Measurements from ENCODE around the gene RGS12.

Gene RGS12

DNA sequence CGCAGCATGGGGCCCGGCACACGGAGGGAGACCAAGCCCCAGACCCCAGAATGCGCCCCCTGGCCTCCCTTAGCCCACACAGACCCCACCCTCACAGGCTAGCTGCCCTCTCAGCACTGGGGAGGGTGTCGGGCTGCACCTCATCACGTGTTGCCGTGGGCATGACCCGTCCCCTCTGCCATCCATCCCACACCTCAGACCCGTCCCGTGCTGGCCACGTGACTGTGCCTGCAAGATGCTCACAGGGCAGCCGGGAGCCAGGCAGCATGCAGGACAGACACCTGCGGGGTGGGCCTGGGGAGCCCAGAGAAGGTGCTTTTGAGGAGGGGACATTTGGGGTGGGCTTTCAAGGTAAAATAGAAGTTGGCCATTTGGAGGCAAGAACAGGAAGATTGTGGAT lies 39.0 kb upstream of the RGS12 start:
- intact Hi-C loops (cut with DNase I; ENCODE audit: low total_unique reads): no loop called here

DNA sequence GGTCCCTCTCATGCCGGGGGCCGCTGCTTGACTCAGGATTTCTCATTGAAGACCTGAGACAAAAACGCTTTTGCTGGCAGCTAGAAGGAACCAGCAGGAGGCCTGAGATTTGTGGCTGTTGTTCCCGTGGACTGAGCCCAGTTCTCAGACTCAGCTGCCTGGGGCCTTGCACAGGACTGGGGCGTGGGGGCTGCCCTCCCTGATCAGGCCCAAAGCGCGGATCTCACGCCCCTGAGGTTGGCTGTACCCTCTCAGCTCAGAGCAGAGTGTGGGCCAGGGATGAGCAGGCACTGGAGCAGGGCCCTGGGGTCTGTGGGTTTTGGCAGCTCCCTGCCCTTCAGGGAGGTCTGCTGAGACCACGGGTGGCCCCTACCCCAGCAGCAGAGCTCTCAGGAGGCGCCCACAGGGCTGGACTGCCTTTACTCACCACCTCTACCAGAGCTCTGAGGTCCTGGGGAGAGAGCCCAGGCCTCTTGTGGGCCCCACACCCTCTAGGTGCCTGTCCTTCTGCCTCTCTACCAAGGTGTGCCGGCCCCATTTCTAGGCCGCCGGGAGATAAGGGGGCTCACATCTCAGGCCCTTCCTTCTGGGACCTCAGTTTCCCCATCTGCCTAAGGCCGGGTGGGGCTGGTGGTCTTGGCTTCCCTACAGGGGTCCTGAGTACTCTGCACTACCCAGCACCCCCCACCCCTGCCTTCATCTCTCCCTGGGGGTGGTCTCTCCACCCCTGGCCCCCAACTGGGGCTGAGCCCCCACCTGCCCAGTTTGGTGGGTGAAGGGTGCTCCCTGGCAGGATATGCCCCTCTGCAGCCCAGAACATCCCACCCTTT lies 38.3 kb upstream of the RGS12 start:
- Histone ChIP-seq H3K27ac (no peak overlapping the region), H3K9me3 (no peaks in the 10 kb centered on the region), H3K36me3 (peaks cover 0 to 19% (median 0%) of the 10 kb centered on the region in 3 donors), H3K4me3 (no peak overlapping the region), H3K4me1 (no peaks in the 10 kb centered on the region), H3K27me3 (no peaks in the 10 kb centered on the region)
- DNase-seq: no peak
- TF ChIP-seq, protein P1, sequence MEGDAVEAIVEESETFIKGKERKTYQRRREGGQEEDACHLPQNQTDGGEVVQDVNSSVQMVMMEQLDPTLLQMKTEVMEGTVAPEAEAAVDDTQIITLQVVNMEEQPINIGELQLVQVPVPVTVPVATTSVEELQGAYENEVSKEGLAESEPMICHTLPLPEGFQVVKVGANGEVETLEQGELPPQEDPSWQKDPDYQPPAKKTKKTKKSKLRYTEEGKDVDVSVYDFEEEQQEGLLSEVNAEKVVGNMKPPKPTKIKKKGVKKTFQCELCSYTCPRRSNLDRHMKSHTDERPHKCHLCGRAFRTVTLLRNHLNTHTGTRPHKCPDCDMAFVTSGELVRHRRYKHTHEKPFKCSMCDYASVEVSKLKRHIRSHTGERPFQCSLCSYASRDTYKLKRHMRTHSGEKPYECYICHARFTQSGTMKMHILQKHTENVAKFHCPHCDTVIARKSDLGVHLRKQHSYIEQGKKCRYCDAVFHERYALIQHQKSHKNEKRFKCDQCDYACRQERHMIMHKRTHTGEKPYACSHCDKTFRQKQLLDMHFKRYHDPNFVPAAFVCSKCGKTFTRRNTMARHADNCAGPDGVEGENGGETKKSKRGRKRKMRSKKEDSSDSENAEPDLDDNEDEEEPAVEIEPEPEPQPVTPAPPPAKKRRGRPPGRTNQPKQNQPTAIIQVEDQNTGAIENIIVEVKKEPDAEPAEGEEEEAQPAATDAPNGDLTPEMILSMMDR (IDR thresholded peaks at IDR 0.05): no peak
- intact Hi-C loops (cut with DNase I; ENCODE audit: low total_unique reads): no loop called here

More for the DNA sequence above, 39.0 kb upstream of the RGS12 start:
- TF ChIP-seq, protein P1 (IDR thresholded peaks at IDR 0.05): no peak
- peak in 1 of 2 donors; percentile 53 for DNase-seq
- Histone ChIP-seq H3K4me3 (no peak overlapping the region), H3K4me1 (no peaks in the 10 kb centered on the region), H3K9me3 (no peaks in the 10 kb centered on the region), H3K27ac (no peak overlapping the region), H3K36me3 (peaks cover 0 to 19% (median 0%) of the 10 kb centered on the region in 3 donors), H3K27me3 (no peaks in the 10 kb centered on the region)

DNA sequence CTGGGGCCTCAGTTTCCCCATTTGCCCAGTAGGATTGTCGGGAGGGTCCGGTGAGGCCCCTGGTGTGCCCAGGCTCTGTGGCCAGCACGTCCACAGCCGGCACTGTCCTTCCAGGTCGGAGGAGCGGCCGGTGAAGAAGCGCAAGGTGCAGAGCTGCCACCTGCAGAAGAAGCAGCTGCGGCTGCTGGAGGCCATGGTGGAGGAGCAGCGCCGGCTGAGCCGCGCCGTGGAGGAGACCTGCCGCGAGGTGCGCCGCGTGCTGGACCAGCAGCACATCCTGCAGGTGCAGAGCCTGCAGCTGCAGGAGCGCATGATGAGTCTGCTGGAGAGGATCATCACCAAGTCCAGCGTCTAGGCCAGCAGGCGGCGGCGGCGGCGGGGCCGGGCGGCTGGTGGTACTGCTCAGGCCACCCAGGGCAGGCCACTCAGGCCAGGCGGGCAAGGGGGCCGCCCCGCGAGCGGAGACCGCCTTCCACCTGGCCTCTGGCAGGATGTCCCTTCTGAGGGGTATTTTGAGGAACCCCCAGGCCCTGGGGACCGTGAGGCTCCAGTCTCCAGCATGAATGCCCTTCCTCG lies 37.1 kb upstream of the RGS12 start:
- no peak overlapping the region for H3K4me3 ChIP-seq
- peak; percentile 14 to 61 for DNase-seq
- TF ChIP-seq, protein P1 (IDR thresholded peaks at IDR 0.05): no peak

DNA sequence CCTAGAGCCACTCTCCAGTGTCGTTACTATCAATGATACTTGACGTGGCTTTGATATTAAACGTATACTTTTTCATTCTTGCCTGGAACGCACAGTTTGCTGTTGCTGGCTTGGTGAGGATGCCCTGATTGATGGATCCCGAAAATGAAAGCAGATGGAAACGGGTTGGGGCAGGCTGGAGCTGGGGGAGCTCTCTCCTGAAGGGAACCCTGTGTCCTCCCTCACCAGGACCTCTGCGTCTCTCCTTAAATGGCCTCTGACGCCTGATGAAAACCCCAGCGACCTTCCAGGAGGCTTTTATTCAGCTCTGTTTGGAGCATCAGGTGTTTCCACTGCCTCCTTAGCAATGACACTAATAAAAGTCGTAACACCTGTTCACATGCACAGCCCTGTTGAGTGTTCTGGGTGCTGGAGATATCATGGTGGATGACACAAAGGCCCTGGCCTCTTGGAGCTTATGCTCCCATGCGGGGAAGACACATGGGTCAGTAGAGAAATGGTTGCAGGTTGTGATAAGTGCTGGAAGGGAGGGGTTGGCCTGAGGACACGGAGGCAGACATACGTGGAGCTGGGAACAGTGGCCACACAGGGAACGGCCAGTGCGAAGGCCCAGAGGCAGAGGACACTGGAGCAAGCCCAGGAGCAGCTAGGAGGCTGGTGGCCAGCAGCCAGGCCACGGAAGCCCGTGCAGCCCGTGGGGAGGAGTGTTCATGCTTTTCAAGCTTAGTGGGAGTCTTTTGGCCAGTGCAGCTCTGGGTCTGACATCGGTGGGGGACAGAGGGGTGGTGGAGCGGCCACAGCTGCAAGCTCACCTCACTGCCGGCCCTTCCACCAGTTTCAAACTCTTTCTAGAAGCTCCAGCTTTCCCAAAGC lies 36.4 kb upstream of the RGS12 start:
- no peaks in the 10 kb centered on the region for H3K4me1 ChIP-seq
- DNase-seq: peak in 1 of 2 donors; percentile 9
- H3K36me3 ChIP-seq: peaks cover 0 to 19% (median 0%) of the 10 kb centered on the region in 3 donors
- no peaks in the 10 kb centered on the region for H3K27me3 ChIP-seq
- TF ChIP-seq, protein P1 (IDR thresholded peaks at IDR 0.05): no peak
- H3K4me3 ChIP-seq: no peak overlapping the region
- no peaks in the 10 kb centered on the region for H3K9me3 ChIP-seq
- intact Hi-C loops (cut with DNase I; ENCODE audit: low total_unique reads): no loop called here
- no peak overlapping the region for H3K27ac ChIP-seq

More for the DNA sequence above, 37.1 kb upstream of the RGS12 start:
- peaks cover 0 to 19% (median 0%) of the 10 kb centered on the region in 3 donors for H3K36me3 ChIP-seq
- no peak overlapping the region for H3K27ac ChIP-seq
- H3K27me3 ChIP-seq: no peaks in the 10 kb centered on the region
- no peaks in the 10 kb centered on the region for H3K9me3 ChIP-seq
- intact Hi-C loops (cut with DNase I; ENCODE audit: low total_unique reads): no loop called here
- H3K4me1 ChIP-seq: no peaks in the 10 kb centered on the region

DNA sequence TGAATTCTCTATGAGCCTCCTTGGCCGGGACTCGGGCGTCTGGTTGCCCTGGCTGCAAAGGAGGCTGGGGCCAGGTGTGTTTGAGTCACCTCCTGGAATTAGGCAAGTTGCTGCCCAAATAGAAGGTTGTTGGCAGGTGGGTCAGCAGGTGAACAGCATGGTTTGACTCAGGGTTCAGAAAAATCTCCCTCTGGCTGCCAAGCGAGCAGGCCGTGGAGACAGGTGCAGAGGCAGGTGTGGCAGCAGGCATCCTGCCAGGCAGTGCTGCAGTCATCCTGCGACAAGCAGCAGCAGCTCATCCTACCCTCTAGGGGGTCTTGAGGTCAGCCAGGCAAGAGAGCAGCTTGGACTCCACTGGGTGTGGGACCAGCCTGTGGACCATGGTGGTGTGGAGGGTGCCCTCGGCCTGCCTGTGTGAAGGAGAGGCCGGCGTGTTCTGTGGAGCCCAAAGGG lies 35.7 kb upstream of the RGS12 start:
- intact Hi-C loops (cut with DNase I; ENCODE audit: low total_unique reads): no loop called here
- DNase-seq: peak in 1 of 2 donors; percentile 10
- Histone ChIP-seq H3K27ac (no peak overlapping the region), H3K27me3 (no peaks in the 10 kb centered on the region), H3K4me3 (no peak overlapping the region), H3K9me3 (no peaks in the 10 kb centered on the region), H3K36me3 (peaks cover 0 to 19% (median 0%) of the 10 kb centered on the region in 3 donors), H3K4me1 (no peaks in the 10 kb centered on the region)
- TF ChIP-seq, protein P1 (IDR thresholded peaks at IDR 0.05): no peak

All from tibial artery (tissue), 4 donors.